GM12878 (cell line): ENCODE measurements around the gene TMEM41B. TPM values are rescaled to one million over a fixed set of nuclear protein-coding genes. Genes with fewer than 3 reads are reported as not detected.

Source experiments
- ATAC-seq: fragments of 200-7000 bp; cut with Tn5 transposase; 3 replicates; pipeline ENCODE4 v1.9.1; 2020; ENCODE audit warnings: mild to moderate bottlenecking, moderate library complexity
- BruUV-seq: library from RNA; stranded (reverse); fragments of 400-500 nt; replicated peaks from 2 replicates; lab custom pipeline; 2021; lab: Mats Ljungman, UMichigan
- CTCF ChIA-PET: fragments of 300-600 bp; sonication (Branson Sonifier 250); formaldehyde crosslinking; extraction: SDS; loops from one replicate; lab custom pipeline; 2021; ENCODE audit warnings: inconsistent platforms; lab: Yijun Ruan, JAX
- POLR2A ChIA-PET: fragments of 350-600 bp; formaldehyde crosslinking; extraction: SDS; loops from one replicate; lab custom pipeline; 2021; ENCODE audit warnings: inconsistent platforms; lab: Charles Lee
- RAD21 ChIA-PET: fragments of 300-600 bp; sonication (Branson Sonifier 250); formaldehyde crosslinking; loops from one replicate; lab custom pipeline; 2023; ENCODE audit warnings: antibody characterized with exemption; ENCODE audit not compliant: unreplicated experiment; lab: Charles Lee
- SMC1A ChIA-PET: fragments of 300-600 bp; sonication (Branson Sonifier 250); formaldehyde crosslinking; loops from one replicate; lab custom pipeline; 2023; ENCODE audit not compliant: unreplicated experiment, uncharacterized antibody; lab: Charles Lee
- DNase-seq: peaks from one replicate; pipeline ENCODE4 v3.0.0-alpha.2; 2011; ENCODE audit warnings: low read depth, low spot score
- FAIRE-seq: peaks from 3 replicates; lab custom pipeline; 2011; peaks lifted over from hg19 to GRCh38; lab: Jason Lieb, UNC
- H2AFZ ChIP-seq: 2 replicates; pipeline ENCODE4 v1.6.0; 2011; ENCODE audit warnings: low read depth, low read length, control low read depth; ENCODE audit not compliant: control insufficient read depth
- H3K27ac ChIP-seq: 2 replicates; pipeline ENCODE4 v1.5.1; 2011; ENCODE audit warnings: control low read depth; ENCODE audit not compliant: control insufficient read depth, insufficient read depth
- H3K27me3 ChIP-seq, 2 experiments: replicated peaks in 1 of 2; 2 replicates each; pipeline versions ENCODE4 v1.6.0 to v1.6.1; 2011; ENCODE audit warnings: low read length in 1 of 2; ENCODE audit not compliant: control insufficient read depth in 2 of 2, insufficient read depth in 2 of 2
- H3K36me3 ChIP-seq, 2 experiments: 2 replicates each; pipeline ENCODE4 v1.5.1; 2011; ENCODE audit warnings: low read length in 1 of 2; ENCODE audit not compliant: control insufficient read depth in 2 of 2, insufficient read depth in 2 of 2
- H3K4me1 ChIP-seq: 2 replicates; pipeline ENCODE4 v1.6.1; 2011; ENCODE audit warnings: mild to moderate bottlenecking, low read length, moderate library complexity, mixed read lengths; ENCODE audit not compliant: control insufficient read depth, insufficient read depth
- H3K4me2 ChIP-seq: 2 replicates; pipeline ENCODE4 v1.6.0; 2011; ENCODE audit warnings: control low read depth; ENCODE audit not compliant: control insufficient read depth, insufficient read depth
- H3K4me3 ChIP-seq: fragments of 200-600 bp; sonication (generic); 2 replicates; pipeline ENCODE4 v1.5.1; 2016
- H3K79me2 ChIP-seq: 2 replicates; pipeline ENCODE4 v1.6.0; 2011; ENCODE audit warnings: low read length; ENCODE audit not compliant: control insufficient read depth, insufficient read depth
- H3K9ac ChIP-seq: 2 replicates; pipeline ENCODE4 v1.8.0; 2011; ENCODE audit warnings: low read length, control low read depth, mixed read lengths; ENCODE audit not compliant: control insufficient read depth, insufficient read depth
- H3K9me3 ChIP-seq: replicated peaks from 3 replicates; pipeline ENCODE4 v1.5.1; 2011; ENCODE audit warnings: mild to moderate bottlenecking, low read length; ENCODE audit not compliant: control insufficient read depth, insufficient read depth
- H4K20me1 ChIP-seq: 2 replicates; pipeline ENCODE4 v1.6.0; 2011; ENCODE audit not compliant: control insufficient read depth, insufficient read depth
- ATF7 ChIP-seq: fragments of 450-650 bp; IDR thresholded peaks from 2 replicates; pipeline ENCODE4 v1.6.1; 2016; ENCODE audit warnings: low read depth, mild to moderate bottlenecking
- BACH1 ChIP-seq: fragments of 450-650 bp; IDR thresholded peaks from 2 replicates; pipeline ENCODE4 v1.6.1; 2017; ENCODE audit warnings: mild to moderate bottlenecking, borderline replicate concordance
- EED ChIP-seq: sonication (generic); IDR thresholded peaks from 2 replicates; pipeline ENCODE4 v1.6.1; 2016; ENCODE audit warnings: antibody characterized with exemption, low read depth
- GATAD2B ChIP-seq: fragments of 450-650 bp; conservative IDR thresholded peaks from 2 replicates; pipeline ENCODE4 v1.6.1; 2017; ENCODE audit warnings: low read depth, mild to moderate bottlenecking, moderate library complexity
- NR2C2 ChIP-seq: IDR thresholded peaks from 2 replicates; pipeline ENCODE4 v1.6.1; 2011; ENCODE audit warnings: borderline replicate concordance, low read depth; ENCODE audit not compliant: control insufficient read depth, insufficient read length
- PRDM15 ChIP-seq: fragments of 450-650 bp; formaldehyde crosslinking; IDR thresholded peaks from 2 replicates; pipeline ENCODE4 v1.4.0; 2020; ENCODE audit warnings: mild to moderate bottlenecking, moderate library complexity
- RAD51 ChIP-seq: fragments of 450-650 bp; IDR thresholded peaks from 2 replicates; pipeline ENCODE4 v1.6.1; 2016; ENCODE audit warnings: moderate library complexity, mild to moderate bottlenecking, inconsistent platforms
- REST ChIP-seq: IDR thresholded peaks from 2 replicates; pipeline ENCODE4 v1.6.1; 2012; ENCODE audit warnings: mild to moderate bottlenecking, low read depth, low read length
- SMAD1 ChIP-seq: fragments of 450-650 bp; IDR thresholded peaks from 2 replicates; pipeline ENCODE4 v1.6.1; 2018; ENCODE audit warnings: mild to moderate bottlenecking, low read depth; ENCODE audit not compliant: partially characterized antibody
- SMARCA5 ChIP-seq: fragments of 450-650 bp; IDR thresholded peaks from 2 replicates; pipeline ENCODE4 v1.6.1; 2017; ENCODE audit warnings: mild to moderate bottlenecking
- SREBF2 ChIP-seq: IDR thresholded peaks from 2 replicates; pipeline ENCODE4 v1.6.1; 2012; ENCODE audit warnings: mild to moderate bottlenecking, low read length
- WGBS: methylation state at CpG from one replicate; pipeline ENCODE4 v1.1.6; 2016; ENCODE audit warnings: low lambda C conversion rate; ENCODE audit not compliant: insufficient replicate concordance, insufficient coverage; ENCODE audit errors: missing lambda C conversion rate; 5-methylcytosine and 5-hydroxymethylcytosine counted together
- in situ Hi-C: fragments of 300-500 bp; cut with MboI; formaldehyde crosslinking; loops from 9 replicates; pipeline ENCODE4 v1.14.3; 2018; ENCODE audit warnings: mixed read lengths
- intact Hi-C: fragments of 100-400 bp; cut with micrococcal nuclease; formaldehyde crosslinking; loops from one replicate; pipeline ENCODE4 v1.14.2; 2022; ENCODE audit not compliant: unreplicated experiment
- polyA plus RNA-seq, 11 experiments: library from polyadenylated mRNA; depleted of rRNA in 4 of 11; unstranded in 6 of 11; stranded (reverse) in 5 of 11; fragments of >200 nt; fragmentation: Nextera tagmentation in 4 of 11; fragmentation: Illumina TruSeq in 1 of 11; extraction: Ambion mirVana in 4 of 11; extraction: Trizol in 1 of 11; gene quantifications; 1 replicate in 1 of 11; 2 replicates in 10 of 11; pipeline versions ENCODE4 v1.2.1 to v1.2.3, GENCODE V29; 2011 to 2016; ENCODE audit warnings: inconsistent platforms in 2 of 11, missing spikeins in 2 of 11, low read depth in 1 of 11
- total RNA-seq, 4 experiments: library from RNA; depleted of rRNA in 3 of 4; stranded (reverse); fragments of >200 nt in 3 of 4; fragmentation: Illumina TruSeq in 1 of 4; extraction: Trizol in 1 of 4; gene quantifications; 2 replicates each; pipeline versions ENCODE4 v1.2.1 to v1.2.3, GENCODE V29; 2013 to 2021

TMEM41B gene
- total and polyA plus RNA-seq, 10 of the 15 experiments (the other 5 are each of a cell fraction or from before 2014, with no cell fraction given), result 8.0 to 31.0 (median 20.5) TPM

GRCh38 chr11:9315078-9315688, 790 bp upstream of the TMEM41B start:
- peak overlapping the region; percentile 83 for H3K27ac ChIP-seq
- POLR2A ChIA-PET, result interaction anchor here (0.6 to 2.4 kb wide), 8 partner anchors 9 to 87 kb away, joined by 3 to 10 read pairs (median 6); no protein-coding TSS in a partner anchor
- H3K4me2 ChIP-seq, result peak overlapping the region; percentile 99
- no peaks in the 10 kb centered on the region for H4K20me1 ChIP-seq
- H3K4me3 ChIP-seq, result peak overlapping the region; percentile 62
- in situ Hi-C loops (no loop called here), intact Hi-C loops (loop anchor here (2.0 kb wide), 2 partner anchors 50 kb away; partner anchors contain the start of gene DENND5A)
- 57% methylated on average over 15 of the region's 16 CpGs for WGBS
- SMC1A ChIA-PET, result interaction anchor here (0.6 to 2.6 kb wide), 11 partner anchors 35 to 437 kb away, joined by 3 to 20 read pairs (median 4); partner anchors contain the start of gene IPO7
- CTCF ChIA-PET, result interaction anchor here (0.9 to 1.3 kb wide), 3 partner anchors 41 to 178 kb away, joined by 3 read pairs; partner anchors contain the start of gene IPO7
- RAD21 ChIA-PET, result interaction anchor here (0.9 to 2.5 kb wide), 5 partner anchors 34 to 145 kb away, joined by 3 to 9 read pairs (median 5); partner anchors contain the start of gene ZNF143
- H3K36me3 ChIP-seq, result no peaks in the 10 kb centered on the region
- peak overlapping the region; percentile 73 for H3K9ac ChIP-seq
- DNase-seq (no peak), FAIRE-seq (no peak), ATAC-seq (no peak)
- no peaks in the 10 kb centered on the region for H3K9me3 ChIP-seq
- H3K27me3 ChIP-seq, result no peaks in the 10 kb centered on the region
- H2AFZ ChIP-seq, result peak overlapping the region; percentile 77
- peaks cover 3% of the 10 kb centered on the region; the same call in 1 of the 2 replicates for H3K4me1 ChIP-seq
- BruUV-seq, result TSS peak; percentile 100
- H3K79me2 ChIP-seq, result peaks cover 31% of the 10 kb centered on the region
- no peak for TF ChIP-seq REST
- TF ChIP-seq BACH1, result 0 out of 2 replicates have a peak, but pooled peaks have one; percentile 7
- 0 out of 2 replicates have a peak, but pooled peaks have one; percentile 9 for TF ChIP-seq EED
- TF ChIP-seq GATAD2B, result no peak
- TF ChIP-seq PRDM15 (CRISPR knock-in tag), result no peak
- no peak for TF ChIP-seq RAD51
- 0 out of 2 replicates have a peak, but pooled peaks have one; percentile 40 for TF ChIP-seq SMARCA5
- 0 out of 2 replicates have a peak, but pooled peaks have one; percentile 7 for TF ChIP-seq ATF7
- TF ChIP-seq SMAD1, result peak; percentile 73
- TF ChIP-seq NR2C2, result no peak
- no peak for TF ChIP-seq SREBF2
